ENCODE data around the gene MCF2L2. TPM values are rescaled to one million over a fixed set of nuclear protein-coding genes. Genes with fewer than 3 reads are reported as not detected.

Gene MCF2L2
- total RNA-seq, 2 donors from 2014 or later, result 0.25 to 1.4 TPM

DNA sequence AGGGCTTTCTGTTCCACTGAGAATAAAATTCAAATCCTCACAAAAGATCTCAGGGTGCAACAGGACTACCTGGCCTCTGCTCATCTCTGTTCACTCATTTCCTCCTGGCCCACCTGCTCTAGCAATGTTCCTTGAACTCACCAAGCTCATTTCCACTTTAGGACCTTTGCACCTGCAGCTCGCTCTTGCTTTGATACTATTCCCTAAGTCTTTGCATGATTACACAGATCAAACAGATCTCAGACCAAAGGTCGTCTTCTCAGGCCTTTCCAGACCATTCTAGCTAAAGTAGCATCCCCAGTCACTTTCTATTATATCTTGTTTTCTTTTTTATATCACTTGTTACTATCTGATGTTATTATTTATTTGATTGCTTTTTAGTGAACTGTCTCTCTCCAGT lies 120.7 kb downstream of the MCF2L2 start:
- Histone ChIP-seq H3K27ac (peak overlapping the region; percentile 88), H3K27me3 (no peaks in the 10 kb centered on the region), H3K4me3 (no peak overlapping the region), H3K36me3 (no peaks in the 10 kb centered on the region), H3K4me1 (no peaks in the 10 kb centered on the region), H3K9me3 (no peaks in the 10 kb centered on the region), H3K9ac (ENCODE audit: low read depth in 2 of 2, low read length in 2 of 2) (peak overlapping the region in 1 of 2 donors; percentile 83)
- DNase-seq, result peak; percentile 82
- TF ChIP-seq, protein P1, sequence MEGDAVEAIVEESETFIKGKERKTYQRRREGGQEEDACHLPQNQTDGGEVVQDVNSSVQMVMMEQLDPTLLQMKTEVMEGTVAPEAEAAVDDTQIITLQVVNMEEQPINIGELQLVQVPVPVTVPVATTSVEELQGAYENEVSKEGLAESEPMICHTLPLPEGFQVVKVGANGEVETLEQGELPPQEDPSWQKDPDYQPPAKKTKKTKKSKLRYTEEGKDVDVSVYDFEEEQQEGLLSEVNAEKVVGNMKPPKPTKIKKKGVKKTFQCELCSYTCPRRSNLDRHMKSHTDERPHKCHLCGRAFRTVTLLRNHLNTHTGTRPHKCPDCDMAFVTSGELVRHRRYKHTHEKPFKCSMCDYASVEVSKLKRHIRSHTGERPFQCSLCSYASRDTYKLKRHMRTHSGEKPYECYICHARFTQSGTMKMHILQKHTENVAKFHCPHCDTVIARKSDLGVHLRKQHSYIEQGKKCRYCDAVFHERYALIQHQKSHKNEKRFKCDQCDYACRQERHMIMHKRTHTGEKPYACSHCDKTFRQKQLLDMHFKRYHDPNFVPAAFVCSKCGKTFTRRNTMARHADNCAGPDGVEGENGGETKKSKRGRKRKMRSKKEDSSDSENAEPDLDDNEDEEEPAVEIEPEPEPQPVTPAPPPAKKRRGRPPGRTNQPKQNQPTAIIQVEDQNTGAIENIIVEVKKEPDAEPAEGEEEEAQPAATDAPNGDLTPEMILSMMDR (IDR thresholded peaks at IDR 0.05), result no peak
- intact Hi-C loops (cut with DNase I), result no loop called here

- no peaks in the 10 kb centered on the region for H3K27me3 ChIP-seq
- no peak overlapping the region for H3K4me3 ChIP-seq
Observed at GRCh38 chr3:183306798-183307671, 121.4 kb downstream of the MCF2L2 start.

DNA sequence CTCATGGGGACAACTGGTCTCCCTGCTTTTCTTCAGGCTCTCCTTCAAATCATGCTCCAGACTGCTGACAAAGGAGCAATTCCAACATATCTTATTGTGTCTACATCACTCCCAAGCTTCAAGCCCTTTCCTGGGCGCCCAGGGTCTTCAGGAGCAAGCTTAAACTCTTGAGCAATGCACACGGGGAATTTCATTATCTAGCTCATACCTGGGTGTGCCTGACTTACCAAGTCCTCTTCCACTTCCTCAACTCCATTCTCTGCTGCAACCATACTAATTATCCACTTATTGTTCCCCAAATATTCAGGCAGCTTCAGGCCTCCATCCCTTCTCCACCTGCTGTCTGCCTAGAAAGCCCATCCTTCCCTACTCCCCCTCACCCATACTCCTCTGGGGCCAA lies 124.7 kb downstream of the MCF2L2 start:
- H3K4me3 ChIP-seq, result no peak overlapping the region
- H3K27me3 ChIP-seq, result no peaks in the 10 kb centered on the region
- no peaks in the 10 kb centered on the region for H3K36me3 ChIP-seq
- H3K9me3 ChIP-seq, result no peaks in the 10 kb centered on the region
- TF ChIP-seq, protein P1 (IDR thresholded peaks at IDR 0.05), result no peak
- intact Hi-C loops (cut with DNase I), result no loop called here
- no peak for DNase-seq
- H3K9ac ChIP-seq (ENCODE audit: low read depth in 2 of 2, low read length in 2 of 2), result no peak overlapping the region
- no peak overlapping the region for H3K27ac ChIP-seq
- no peaks in the 10 kb centered on the region for H3K4me1 ChIP-seq

More at GRCh38 chr3:183306798-183307671, 121.4 kb downstream of the MCF2L2 start:
- Histone ChIP-seq H3K9ac (ENCODE audit: low read depth in 2 of 2, low read length in 2 of 2) (peak overlapping the region; percentile 20 to 83), H3K4me1 (no peaks in the 10 kb centered on the region), H3K36me3 (no peaks in the 10 kb centered on the region), H3K9me3 (no peaks in the 10 kb centered on the region), H3K27ac (peak overlapping the region; percentile 88)
- intact Hi-C loops (cut with DNase I), result no loop called here
- DNase-seq, result peak; percentile 94
- TF ChIP-seq, protein P1 (IDR thresholded peaks at IDR 0.05), result no peak

DNA sequence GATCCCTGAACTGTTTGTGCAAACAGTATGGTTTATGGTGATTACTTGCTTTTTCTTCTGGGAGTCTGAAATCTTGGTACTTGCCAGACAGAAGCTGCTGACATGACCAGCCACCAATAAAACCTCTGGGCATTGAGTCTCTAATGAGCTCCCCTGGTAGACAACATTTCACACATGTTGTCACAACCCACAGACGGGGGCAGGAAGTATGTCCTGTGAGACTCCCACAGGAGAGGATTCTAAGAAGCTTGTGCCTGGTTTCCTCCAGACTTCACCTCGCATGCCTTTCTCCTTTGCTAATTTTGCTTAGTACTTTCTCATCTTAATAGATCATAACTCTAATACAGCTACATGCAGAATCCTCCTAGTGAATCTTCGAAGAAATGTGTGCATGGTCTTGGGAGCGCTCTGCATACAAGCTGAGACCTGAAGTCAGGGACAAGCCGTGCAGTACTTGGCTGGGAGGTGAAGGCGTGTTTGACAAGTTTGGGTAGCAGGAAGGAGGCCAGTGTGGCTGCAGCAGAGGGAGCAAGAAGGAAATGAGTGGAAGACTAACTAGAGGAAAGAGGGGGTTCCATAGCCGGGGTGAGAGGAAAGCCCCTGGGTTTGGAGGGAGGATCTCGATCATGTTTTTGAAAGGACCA lies 126.4 kb downstream of the MCF2L2 start:
- no peak overlapping the region for H3K9ac ChIP-seq (ENCODE audit: low read depth in 2 of 2, low read length in 2 of 2)
- intact Hi-C loops (cut with DNase I), result no loop called here
- no peak overlapping the region for H3K27ac ChIP-seq
- H3K4me1 ChIP-seq, result no peaks in the 10 kb centered on the region
- TF ChIP-seq, protein P1 (IDR thresholded peaks at IDR 0.05), result no peak
- DNase-seq, result no peak
- no peaks in the 10 kb centered on the region for H3K9me3 ChIP-seq
- H3K4me3 ChIP-seq, result no peak overlapping the region
- no peaks in the 10 kb centered on the region for H3K27me3 ChIP-seq
- H3K36me3 ChIP-seq, result no peaks in the 10 kb centered on the region

- no peak overlapping the region for H3K27ac ChIP-seq
- H3K4me1 ChIP-seq, result no peaks in the 10 kb centered on the region
- H3K4me3 ChIP-seq, result no peak overlapping the region
- H3K27me3 ChIP-seq, result no peaks in the 10 kb centered on the region
- no peak overlapping the region for H3K9ac ChIP-seq (ENCODE audit: low read depth in 2 of 2, low read length in 2 of 2)
- TF ChIP-seq, protein P1 (IDR thresholded peaks at IDR 0.05), result no peak
- H3K9me3 ChIP-seq, result no peaks in the 10 kb centered on the region
- intact Hi-C loops (cut with DNase I), result no loop called here
- no peak for DNase-seq
- H3K36me3 ChIP-seq, result no peaks in the 10 kb centered on the region
Observed at GRCh38 chr3:183300996-183301562, 127.3 kb downstream of the MCF2L2 start.
